K562 (cell line): ENCODE data around the gene BTBD10. TPM values are rescaled to one million over a fixed set of nuclear protein-coding genes. Genes with fewer than 3 reads are reported as not detected.

Experiments used
- ATAC-seq: fragments of 200-7000 bp; cut with Tn5 transposase; 3 replicates; pipeline ENCODE4 v1.9.1; 2020; ENCODE audit warnings: moderate library complexity
- BruUV-seq: library from RNA; stranded (reverse); fragments of 400-500 nt; replicated peaks from 2 replicates; lab custom pipeline; 2021; lab: Mats Ljungman, UMichigan
- CTCF ChIA-PET: fragments of 300-600 bp; formaldehyde crosslinking; extraction: SDS; loops from one replicate; lab custom pipeline; 2021; ENCODE audit warnings: low intra/inter-chr PET ratio; lab: Yijun Ruan, JAX
- POLR2A ChIA-PET: fragments of 300-600, 350-650 bp; sonication (Branson Sonifier 250); formaldehyde crosslinking; extraction: SDS; loops from one replicate; lab custom pipeline; 2021; ENCODE audit warnings: antibody characterized with exemption, inconsistent platforms; lab: Yijun Ruan, JAX
- DNase-seq, 4 experiments: peaks; one replicate each; pipeline versions ENCODE4 v3.0.0 to v3.0.0-alpha.2; 2011 to 2018; ENCODE audit warnings: low spot score in 3 of 4, mixed read lengths in 3 of 4; ENCODE audit errors: extremely low read depth in 1 of 4
- FAIRE-seq: peaks from 2 replicates; lab custom pipeline; 2011; peaks lifted over from hg19 to GRCh38; lab: Jason Lieb, UNC
- H2AFZ ChIP-seq: 2 replicates; pipeline ENCODE4 v1.6.0; 2011; ENCODE audit warnings: low read depth, low read length, control low read depth, inconsistent platforms
- H3K27ac ChIP-seq: fragments of 200-600 bp; 3 replicates; pipeline ENCODE4 v1.8.0; 2011; ENCODE audit warnings: low read depth, mild to moderate bottlenecking, control low read depth, inconsistent platforms, low read length, moderate library complexity, mixed read lengths; ENCODE audit errors: extremely low read depth
- H3K27me3 ChIP-seq, 2 experiments: fragments of 300-600 bp in 1 of 2; 2 replicates in 1 of 2; 3 replicates in 1 of 2; pipeline versions ENCODE4 v1.6.0 to v1.8.0; 2011; ENCODE audit warnings: inconsistent platforms in 2 of 2, low read length in 2 of 2, mild to moderate bottlenecking in 1 of 2, mixed read lengths in 1 of 2, moderate library complexity in 1 of 2; ENCODE audit not compliant: control insufficient read depth in 2 of 2, insufficient read depth in 2 of 2
- H3K36me3 ChIP-seq: fragments of 300-600 bp; 3 replicates; pipeline ENCODE4 v1.8.0; 2011; ENCODE audit warnings: mild to moderate bottlenecking, low read length, inconsistent platforms; ENCODE audit not compliant: control insufficient read depth, insufficient read depth
- H3K4me1 ChIP-seq, 2 experiments: fragments of 200-600 bp in 1 of 2; replicated peaks in 1 of 2; 2 replicates in 1 of 2; 3 replicates in 1 of 2; pipeline versions ENCODE4 v1.5.1 to v1.8.0; 2011; ENCODE audit warnings: inconsistent platforms in 2 of 2, low read length in 2 of 2, mild to moderate bottlenecking in 1 of 2, mixed read lengths in 1 of 2, moderate library complexity in 1 of 2; ENCODE audit not compliant: control insufficient read depth in 2 of 2, insufficient read depth in 2 of 2
- H3K4me2 ChIP-seq: 2 replicates; pipeline ENCODE4 v1.6.1; 2011; ENCODE audit warnings: low read length, control low read depth, inconsistent platforms, mixed read lengths; ENCODE audit not compliant: insufficient read depth
- H3K4me3 ChIP-seq: fragments of 200-600 bp; sonication (generic), shearing (Covaris generic); 2 replicates; pipeline ENCODE4 v1.5.1; 2016; ENCODE audit warnings: control low read depth, inconsistent platforms
- H3K79me2 ChIP-seq: fragments of 200-600 bp; 3 replicates; pipeline ENCODE4 v1.8.0; 2011; ENCODE audit warnings: low read length, inconsistent platforms; ENCODE audit not compliant: control insufficient read depth, insufficient read depth
- H3K9ac ChIP-seq, 2 experiments: 2 replicates each; pipeline versions ENCODE4 v1.6.0 to v1.6.1; 2011; ENCODE audit warnings: low read depth in 2 of 2, low read length in 2 of 2, control low read depth in 1 of 2, inconsistent platforms in 1 of 2, mild to moderate bottlenecking in 1 of 2, mixed read lengths in 1 of 2; ENCODE audit not compliant: insufficient read depth in 1 of 2
- H3K9me1 ChIP-seq: one replicate; pipeline ENCODE4 v1.6.0; 2011; ENCODE audit warnings: inconsistent platforms, mild to moderate bottlenecking, low read length, moderate library complexity; ENCODE audit not compliant: control insufficient read depth, insufficient read depth
- H3K9me3 ChIP-seq: replicated peaks from 2 replicates; pipeline ENCODE4 v1.5.1; 2011; ENCODE audit warnings: low read depth, low read length, inconsistent platforms; ENCODE audit not compliant: control insufficient read depth, insufficient read depth
- H4K20me1 ChIP-seq: replicated peaks from 2 replicates; pipeline ENCODE4 v1.6.1; 2011; ENCODE audit warnings: low read length, inconsistent platforms, mixed read lengths; ENCODE audit not compliant: control insufficient read depth, insufficient read depth
- BCOR ChIP-seq: fragments of 450-650 bp; IDR thresholded peaks from 2 replicates; pipeline ENCODE4 v1.6.1; 2016
- CUX1 ChIP-seq: fragments of 200-800 bp; sonication (Bioruptor generic); IDR thresholded peaks from 2 replicates; pipeline ENCODE4 v1.6.1; 2016; ENCODE audit warnings: missing genetic modification characterization, missing compliant biosample characterization
- EWSR1 ChIP-seq: fragments of 450-650 bp; IDR thresholded peaks from 2 replicates; pipeline ENCODE4 v1.6.1; 2018; ENCODE audit warnings: borderline replicate concordance, mild to moderate bottlenecking, low read depth, moderate library complexity; ENCODE audit not compliant: partially characterized antibody
- GABPA ChIP-seq: fragments of 200-800 bp; sonication (Bioruptor generic); conservative IDR thresholded peaks from 2 replicates; pipeline ENCODE4 v1.6.1; 2016; ENCODE audit warnings: low read depth, missing genetic modification characterization, missing compliant biosample characterization
- GTF2B ChIP-seq: IDR thresholded peaks from 2 replicates; pipeline ENCODE4 v1.6.1; 2011; ENCODE audit not compliant: insufficient read length; ENCODE audit errors: extremely low read depth
- HDAC1 ChIP-seq, 2 experiments: fragments of 450-650 bp; IDR thresholded peaks; 2 replicates each; pipeline ENCODE4 v1.6.1; 2016 to 2017; ENCODE audit warnings: inconsistent platforms in 1 of 2, mild to moderate bottlenecking in 1 of 2, moderate library complexity in 1 of 2
- MYBL2 ChIP-seq, 2 experiments: fragments of 450-650 bp in 1 of 2; sonication (generic) in 1 of 2; formaldehyde crosslinking in 1 of 2; IDR thresholded peaks; 2 replicates each; pipeline versions ENCODE4 v1.6.1 to v1.8.1; 2017 to 2022; ENCODE audit warnings: borderline replicate concordance in 1 of 2, inconsistent platforms in 1 of 2, low read depth in 1 of 2, mild to moderate bottlenecking in 1 of 2, missing genetic modification reagents in 1 of 2, moderate library complexity in 1 of 2
- NONO ChIP-seq, 2 experiments: fragments of 200-400 bp in 1 of 2; fragments of 450-650 bp in 1 of 2; formaldehyde crosslinking in 1 of 2; IDR thresholded peaks; 2 replicates each; pipeline ENCODE4 v1.6.1; 2017; ENCODE audit warnings: low read depth in 2 of 2, mild to moderate bottlenecking in 2 of 2, moderate library complexity in 2 of 2, low read length in 1 of 2
- PTBP1 ChIP-seq: fragments of 200-400 bp; formaldehyde crosslinking; IDR thresholded peaks from 2 replicates; pipeline ENCODE4 v1.6.1; 2017; ENCODE audit warnings: low read depth, low read length
- SRSF7 ChIP-seq: fragments of 200-400 bp; formaldehyde crosslinking; optimal IDR thresholded peaks from 2 replicates; pipeline ENCODE3; 2017; ENCODE audit warnings: mild to moderate bottlenecking, low read depth, low read length
- STAT5A ChIP-seq: IDR thresholded peaks from 2 replicates; pipeline ENCODE4 v1.6.1; 2012; ENCODE audit warnings: low read length, inconsistent platforms, borderline replicate concordance
- TAF1 ChIP-seq: IDR thresholded peaks from 2 replicates; pipeline ENCODE4 v1.6.1; 2011; ENCODE audit warnings: mild to moderate bottlenecking, low read length, moderate library complexity; ENCODE audit not compliant: insufficient read depth, control insufficient read depth, severe bottlenecking; ENCODE audit errors: extremely low read depth
- ZNF512 ChIP-seq: IDR thresholded peaks from 2 replicates; pipeline ENCODE4 v1.6.1; 2016; ENCODE audit warnings: missing genetic modification characterization, missing compliant biosample characterization
- WGBS: fragments of 100-300 bp; shearing (Covaris generic); methylation state at CpG from one replicate; pipeline ENCODE4 v1.1.6; 2016; ENCODE audit warnings: low coverage, mixed read lengths; ENCODE audit not compliant: insufficient coverage; ENCODE audit errors: missing lambda C conversion rate; 5-methylcytosine and 5-hydroxymethylcytosine counted together
- in situ Hi-C: fragments of 300-500 bp; cut with MboI; formaldehyde crosslinking; loops from 4 replicates; pipeline ENCODE4 v1.15.0; 2018; ENCODE audit warnings: inconsistent platforms, mixed read lengths
- intact Hi-C: fragments of 100-400 bp; cut with micrococcal nuclease; formaldehyde crosslinking; loops from 2 replicates; pipeline ENCODE4 v1.14.2; 2022
- polyA plus RNA-seq, 8 experiments: library from polyadenylated mRNA; depleted of rRNA in 4 of 8; stranded (reverse) in 5 of 8; unstranded in 3 of 8; fragments of >200 nt; fragmentation: Nextera tagmentation in 2 of 8; fragmentation: Illumina TruSeq in 1 of 8; extraction: Ambion mirVana in 2 of 8; extraction: Trizol in 1 of 8; gene quantifications; 2 replicates each; pipeline versions ENCODE4 v1.2.1 to v1.2.3, GENCODE V29; 2011 to 2014; ENCODE audit warnings: inconsistent platforms in 1 of 8, missing spikeins in 1 of 8
- total RNA-seq, 7 experiments: library from RNA; depleted of rRNA in 6 of 7; stranded (reverse); fragments of >200 nt in 6 of 7; fragmentation: Illumina TruSeq in 2 of 7; extraction: Trizol in 2 of 7; gene quantifications; 2 replicates each; pipeline versions ENCODE4 v1.2.1 to v1.2.3, GENCODE V29; 2011 to 2021; ENCODE audit warnings: low replicate concordance in 1 of 7

BTBD10 gene
- total and polyA plus RNA-seq, 9 of the 15 experiments (the other 6 are each of a cell fraction or from before 2014, with no cell fraction given), result 11.6 to 22.8 (median 16.3) TPM

GRCh38 chr11:13468750-13469149, 5.7 kb upstream of the BTBD10 start:
- no peaks in the 10 kb centered on the region for H3K27me3 ChIP-seq
- 3% methylated on average over 5 of the region's 5 CpGs for WGBS
- FAIRE-seq (no peak), ATAC-seq (no peak), DNase-seq (no peak)
- H3K36me3 ChIP-seq, result no peaks in the 10 kb centered on the region
- H4K20me1 ChIP-seq, result no peaks in the 10 kb centered on the region
- no peak overlapping the region for H3K27ac ChIP-seq
- no peak overlapping the region for H3K4me2 ChIP-seq
- intact Hi-C loops, result loop anchor here (10.0 kb wide), 3 partner anchors 114 to 226 kb away; partner anchors contain the start of gene FAR1
- ChIA-PET CTCF (no interaction called here), POLR2A (no interaction called here)
- no peak overlapping the region for H2AFZ ChIP-seq
- H3K9ac ChIP-seq, result no peak overlapping the region
- no peak overlapping the region for H3K4me3 ChIP-seq
- in situ Hi-C loops, result no loop called here
- H3K79me2 ChIP-seq, result no peaks in the 10 kb centered on the region
- no peaks in the 10 kb centered on the region for H3K9me1 ChIP-seq
- BruUV-seq, result no TSS peak
- peaks cover 0 to 5% of the 10 kb centered on the region in 2 experiments; a peak in 2 of 5 replicates for H3K4me1 ChIP-seq
- H3K9me3 ChIP-seq, result no peaks in the 10 kb centered on the region
- no peak for TF ChIP-seq GTF2B
- TF ChIP-seq GABPA (tag), result no peak
- no peak for TF ChIP-seq PTBP1
- TF ChIP-seq MYBL2 (IDR thresholded peaks at IDR 0.05; ENCODE audit: low read depth), result no peak
- no peak for TF ChIP-seq MYBL2 (CRISPR knock-in tag; IDR thresholded peaks at IDR 0.05; ENCODE audit: borderline replicate concordance)
- no peak for TF ChIP-seq SRSF7
- TF ChIP-seq TAF1, result no peak
- TF ChIP-seq EWSR1, result no peak
- TF ChIP-seq STAT5A, result no peak
- no peak for TF ChIP-seq HDAC1 (IDR thresholded peaks at IDR 0.05)
- TF ChIP-seq ZNF512 (tag), result no peak
- no peak for TF ChIP-seq BCOR
- TF ChIP-seq NONO (IDR thresholded peaks at IDR 0.05; ENCODE audit: low read depth in 2 of 2, low read length in 1 of 2), result no peak
- no peak for TF ChIP-seq CUX1 (CRISPR knock-in tag)
